Fibroblast of lung (primary cell): Measurements from ENCODE around the gene KREMEN1. TPM values are rescaled to one million over a fixed set of nuclear protein-coding genes. Genes with fewer than 3 reads are reported as not detected.

Experiments used
- DNase-seq, 2 donors: peaks; one replicate each; pipeline versions ENCODE4 v3.0.0 to v3.0.0-alpha.2; 2010; ENCODE audit warnings: low read depth in 2 of 2
- H2AFZ ChIP-seq: 2 replicates; pipeline ENCODE4 v1.5.1; 2012; ENCODE audit warnings: low read length, control low read depth, inconsistent platforms
- H3K27ac ChIP-seq: 2 replicates; pipeline ENCODE4 v1.5.1; 2011; ENCODE audit warnings: low read length, control low read depth; ENCODE audit not compliant: insufficient read depth
- H3K27me3 ChIP-seq: 2 replicates; pipeline ENCODE4 v1.5.1; 2011; ENCODE audit warnings: mild to moderate bottlenecking, low read length; ENCODE audit not compliant: control insufficient read depth, insufficient read depth
- H3K36me3 ChIP-seq: 2 replicates; pipeline ENCODE4 v1.5.1; 2011; ENCODE audit warnings: low read length; ENCODE audit not compliant: control insufficient read depth, insufficient read depth
- H3K4me1 ChIP-seq: 2 replicates; pipeline ENCODE4 v1.5.1; 2011; ENCODE audit warnings: low read length; ENCODE audit not compliant: control insufficient read depth, insufficient read depth; ENCODE audit errors: extremely low read depth
- H3K4me2 ChIP-seq: 2 replicates; pipeline ENCODE4 v1.5.1; 2011; ENCODE audit warnings: low read length, control low read depth; ENCODE audit not compliant: insufficient read depth; ENCODE audit errors: extremely low read depth
- H3K4me3 ChIP-seq, 4 experiments: fragments of 200-600 bp in 1 of 4; sonication (generic) in 1 of 4; replicated peaks in 1 of 4; 2 replicates each; pipeline ENCODE4 v1.5.1; 2011 to 2016; ENCODE audit warnings: low read length in 4 of 4, low read depth in 3 of 4, mild to moderate bottlenecking in 3 of 4, control low read depth in 2 of 4, inconsistent platforms in 1 of 4, mixed read lengths in 1 of 4; ENCODE audit not compliant: insufficient read depth in 1 of 4; ENCODE audit errors: control extremely low read depth in 1 of 4
- H3K79me2 ChIP-seq: 2 replicates; pipeline ENCODE4 v1.5.1; 2012; ENCODE audit warnings: mild to moderate bottlenecking, low read length, inconsistent platforms; ENCODE audit not compliant: control insufficient read depth, insufficient read depth
- H3K9ac ChIP-seq: 2 replicates; pipeline ENCODE4 v1.5.1; 2011; ENCODE audit warnings: mild to moderate bottlenecking, low read length, control low read depth; ENCODE audit not compliant: insufficient read depth
- H3K9me3 ChIP-seq: 2 replicates; pipeline ENCODE4 v1.5.1; 2012; ENCODE audit warnings: low read depth, low read length; ENCODE audit not compliant: control insufficient read depth, insufficient read depth
- H4K20me1 ChIP-seq: 2 replicates; pipeline ENCODE4 v1.5.1; 2011; ENCODE audit warnings: low read length; ENCODE audit not compliant: control insufficient read depth, insufficient read depth; ENCODE audit errors: extremely low read depth
- EZH2 ChIP-seq: IDR thresholded peaks from 2 replicates; pipeline ENCODE4 v1.5.1; 2012; ENCODE audit warnings: low read length, control low read depth, mild to moderate bottlenecking; ENCODE audit errors: missing control alignments
- polyA plus RNA-seq, 2 donors: library from polyadenylated mRNA; depleted of rRNA in 1 of 2; stranded (reverse) in 1 of 2; unstranded in 1 of 2; fragments of >200 nt; gene quantifications; 2 replicates each; pipeline ENCODE4 v1.2.1, GENCODE V29; 2011 to 2012; ENCODE audit warnings: missing spikeins in 1 of 2
- total RNA-seq: library from RNA; depleted of rRNA; stranded (reverse); fragments of >200 nt; gene quantifications from 2 replicates; pipeline ENCODE4 v1.2.1, GENCODE V29; 2014
- TF ChIP-seq, protein P1 (sequence below), 2 donors: IDR thresholded peaks in 1 of 2; conservative IDR thresholded peaks in 1 of 2; 1 replicate in 1 of 2; 2 replicates in 1 of 2; pipeline ENCODE4 v1.5.1; 2011 to 2012; ENCODE audit warnings: low read length in 2 of 2, control low read depth in 1 of 2, inconsistent platforms in 1 of 2, low read depth in 1 of 2, mild to moderate bottlenecking in 1 of 2

KREMEN1 gene
- total and polyA plus RNA-seq, 2 donors (not counting 1 experiment from before 2014, with no cell fraction given), result 7.0 to 12.9 TPM

DNA sequence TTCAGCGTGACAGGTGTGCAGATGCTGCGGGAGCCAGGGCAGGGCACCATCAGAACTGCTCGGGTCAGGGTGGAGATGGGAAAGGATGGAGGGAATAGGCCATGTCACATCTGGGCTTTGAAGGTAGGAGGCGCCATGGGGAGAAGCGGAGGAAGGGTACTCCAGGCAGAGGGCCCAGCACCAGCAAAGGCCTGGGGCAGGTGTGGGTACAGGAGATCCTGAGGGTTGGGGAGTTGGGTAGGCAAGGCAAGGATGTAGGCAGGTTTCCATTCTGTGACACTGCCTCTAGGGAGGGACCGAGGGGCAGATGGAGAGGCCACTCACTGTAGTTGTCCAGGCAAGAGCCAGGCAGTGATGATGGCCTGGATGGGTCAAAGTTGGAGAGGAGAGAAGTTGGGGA is 141.4 kb downstream of the KREMEN1 start:
- TF ChIP-seq, protein P1, sequence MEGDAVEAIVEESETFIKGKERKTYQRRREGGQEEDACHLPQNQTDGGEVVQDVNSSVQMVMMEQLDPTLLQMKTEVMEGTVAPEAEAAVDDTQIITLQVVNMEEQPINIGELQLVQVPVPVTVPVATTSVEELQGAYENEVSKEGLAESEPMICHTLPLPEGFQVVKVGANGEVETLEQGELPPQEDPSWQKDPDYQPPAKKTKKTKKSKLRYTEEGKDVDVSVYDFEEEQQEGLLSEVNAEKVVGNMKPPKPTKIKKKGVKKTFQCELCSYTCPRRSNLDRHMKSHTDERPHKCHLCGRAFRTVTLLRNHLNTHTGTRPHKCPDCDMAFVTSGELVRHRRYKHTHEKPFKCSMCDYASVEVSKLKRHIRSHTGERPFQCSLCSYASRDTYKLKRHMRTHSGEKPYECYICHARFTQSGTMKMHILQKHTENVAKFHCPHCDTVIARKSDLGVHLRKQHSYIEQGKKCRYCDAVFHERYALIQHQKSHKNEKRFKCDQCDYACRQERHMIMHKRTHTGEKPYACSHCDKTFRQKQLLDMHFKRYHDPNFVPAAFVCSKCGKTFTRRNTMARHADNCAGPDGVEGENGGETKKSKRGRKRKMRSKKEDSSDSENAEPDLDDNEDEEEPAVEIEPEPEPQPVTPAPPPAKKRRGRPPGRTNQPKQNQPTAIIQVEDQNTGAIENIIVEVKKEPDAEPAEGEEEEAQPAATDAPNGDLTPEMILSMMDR (conservative IDR thresholded peaks at IDR 0.05 in 1 of 2, IDR thresholded peaks at IDR 0.05 in 1 of 2; ENCODE audit: low read depth in 1 of 2, low read length in 2 of 2), result no peak
- no peak for TF ChIP-seq EZH2
- no peak for DNase-seq
- H3K79me2 ChIP-seq, result no peaks in the 10 kb centered on the region

DNA sequence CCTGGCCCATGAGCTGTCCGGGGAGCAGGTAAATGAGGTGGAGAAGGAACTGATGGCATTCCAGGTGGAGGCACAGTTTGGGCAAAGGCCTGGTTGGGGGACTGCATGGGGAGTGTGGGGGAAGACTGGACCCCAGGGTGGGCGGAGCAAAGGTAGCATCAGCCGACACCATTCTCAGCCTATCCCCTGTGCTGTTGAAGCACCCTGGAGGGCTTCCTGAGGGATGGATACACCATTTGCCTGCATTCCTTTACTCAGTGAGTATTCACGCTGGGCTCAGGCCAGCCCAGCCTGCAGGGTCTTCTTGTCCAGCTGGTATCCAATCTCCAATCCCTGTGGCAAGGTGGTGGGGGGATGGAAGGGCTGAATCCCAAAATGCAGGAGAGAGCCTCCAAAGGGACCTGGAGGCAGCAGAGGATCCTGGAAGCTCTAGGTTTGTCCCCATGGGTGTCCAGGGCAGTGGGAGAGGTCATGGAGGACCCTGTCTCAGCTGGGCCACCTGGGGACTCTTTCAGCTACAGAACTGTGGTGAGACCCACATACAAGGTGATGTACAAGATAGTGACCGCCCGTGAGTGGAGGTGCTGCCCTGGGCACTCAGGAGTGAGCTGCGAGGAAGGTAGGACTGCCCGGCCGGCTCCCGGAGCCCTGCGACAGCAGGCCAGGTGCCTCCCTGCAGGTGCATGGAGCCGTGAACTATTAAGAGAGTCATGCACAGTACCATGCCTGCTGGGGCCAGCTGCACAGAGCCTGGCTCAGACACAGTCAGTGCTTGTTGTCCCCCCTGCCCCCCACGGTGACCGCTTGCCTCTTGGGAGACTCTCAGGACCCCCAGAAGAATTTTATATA is 142.4 kb downstream of the KREMEN1 start:
- TF ChIP-seq EZH2, result no peak
- Histone ChIP-seq H3K4me2 (no peak overlapping the region), H4K20me1 (no peaks in the 10 kb centered on the region), H3K9ac (no peak overlapping the region), H3K9me3 (no peaks in the 10 kb centered on the region), H3K27ac (no peak overlapping the region), H2AFZ (no peak overlapping the region), H3K36me3 (no peaks in the 10 kb centered on the region), H3K4me1 (no peaks in the 10 kb centered on the region), H3K79me2 (no peaks in the 10 kb centered on the region), H3K4me3 (no peak overlapping the region), H3K27me3 (peaks cover 8% of the 10 kb centered on the region)
- no peak for DNase-seq

More for the DNA sequence above, 141.4 kb downstream of the KREMEN1 start:
- peaks cover 8% of the 10 kb centered on the region for H3K27me3 ChIP-seq
- H3K4me2 ChIP-seq, result no peak overlapping the region
- H3K36me3 ChIP-seq, result no peaks in the 10 kb centered on the region
- no peak overlapping the region for H3K4me3 ChIP-seq
- H2AFZ ChIP-seq, result no peak overlapping the region
- no peak overlapping the region for H3K9ac ChIP-seq
- H3K4me1 ChIP-seq, result no peaks in the 10 kb centered on the region
- H3K27ac ChIP-seq, result no peak overlapping the region
- H4K20me1 ChIP-seq, result no peaks in the 10 kb centered on the region
- no peaks in the 10 kb centered on the region for H3K9me3 ChIP-seq

DNA sequence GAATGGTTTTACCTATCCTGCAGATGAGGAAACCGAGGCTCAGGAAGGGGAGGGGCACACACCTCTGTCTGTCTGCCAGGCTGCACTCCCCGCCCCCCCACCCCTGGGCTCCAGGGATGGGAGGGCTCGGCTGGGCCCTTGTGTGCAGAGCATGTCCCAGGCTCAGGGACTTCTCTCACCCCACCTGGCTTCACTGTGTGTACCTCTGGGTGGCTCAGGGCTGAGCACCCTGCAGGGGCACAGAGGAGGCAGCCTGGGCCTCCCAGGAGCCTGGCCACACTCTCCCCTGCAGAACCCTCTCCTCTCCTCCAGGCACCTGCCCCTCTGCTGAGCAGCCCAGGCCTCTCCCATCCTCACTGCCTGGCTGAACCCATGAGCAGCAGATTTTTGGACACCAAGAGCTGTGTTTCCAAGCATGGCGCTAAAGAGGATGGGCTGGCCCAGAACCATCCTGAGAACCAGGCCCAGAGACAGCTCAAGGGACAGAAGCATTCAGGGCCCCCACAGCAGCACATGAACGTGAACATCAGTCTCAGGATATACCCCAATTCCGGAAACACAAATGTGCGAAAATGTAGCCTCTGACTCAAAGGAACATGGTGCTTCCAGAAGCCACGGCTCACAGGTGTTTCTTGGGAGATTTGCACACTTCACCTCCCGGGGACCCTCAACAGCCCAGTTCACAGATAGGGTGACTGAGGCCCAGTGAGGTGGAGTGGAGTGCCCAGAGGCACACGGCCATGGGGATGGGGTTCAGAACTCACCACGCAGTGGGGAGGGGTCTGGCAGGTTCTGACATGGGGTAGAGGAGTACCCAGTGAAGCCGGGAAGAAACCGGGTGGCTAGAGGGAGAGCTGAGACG is 143.4 kb downstream of the KREMEN1 start:
- H3K27ac ChIP-seq, result no peak overlapping the region
- H3K9ac ChIP-seq, result no peak overlapping the region
- no peaks in the 10 kb centered on the region for H3K9me3 ChIP-seq
- H3K79me2 ChIP-seq, result no peaks in the 10 kb centered on the region
- no peaks in the 10 kb centered on the region for H3K4me1 ChIP-seq
- no peaks in the 10 kb centered on the region for H3K36me3 ChIP-seq
- TF ChIP-seq, protein P1 (conservative IDR thresholded peaks at IDR 0.05 in 1 of 2, IDR thresholded peaks at IDR 0.05 in 1 of 2; ENCODE audit: low read depth in 1 of 2, low read length in 2 of 2), result no peak
- TF ChIP-seq EZH2, result no peak
- no peak for DNase-seq
- no peak overlapping the region for H3K4me3 ChIP-seq
- H3K27me3 ChIP-seq, result peaks cover 6% of the 10 kb centered on the region
- no peaks in the 10 kb centered on the region for H4K20me1 ChIP-seq
- H3K4me2 ChIP-seq, result no peak overlapping the region
- H2AFZ ChIP-seq, result no peak overlapping the region
